WTC11 (cell line): ENCODE measurements around the gene PPP1CA.

Experiments used
- ATF1 ChIP-seq: sonication (generic); formaldehyde crosslinking; IDR thresholded peaks from 2 replicates; pipeline ENCODE4 v1.8.1; 2023; ENCODE audit warnings: mild to moderate bottlenecking, moderate library complexity, missing genetic modification reagents
- CREM ChIP-seq: sonication (generic); formaldehyde crosslinking; IDR thresholded peaks from 2 replicates; pipeline ENCODE4 v1.8.1; 2022; ENCODE audit warnings: mild to moderate bottlenecking, missing genetic modification reagents, moderate library complexity
- E2F4 ChIP-seq: sonication (generic); formaldehyde crosslinking; IDR thresholded peaks from 2 replicates; pipeline ENCODE4 v1.8.1; 2022; ENCODE audit warnings: low read depth, mild to moderate bottlenecking, moderate library complexity, missing genetic modification reagents, borderline replicate concordance
- NFYB ChIP-seq: sonication (generic); formaldehyde crosslinking; conservative IDR thresholded peaks from 2 replicates; pipeline ENCODE4 v1.8.0; 2022; ENCODE audit warnings: low read depth, missing genetic modification reagents
- SMAD4 ChIP-seq: sonication (generic); formaldehyde crosslinking; IDR thresholded peaks from 2 replicates; pipeline ENCODE4 v1.8.0; 2022; ENCODE audit warnings: mild to moderate bottlenecking, missing genetic modification reagents
- STAT6 ChIP-seq: sonication (generic); formaldehyde crosslinking; conservative IDR thresholded peaks from 2 replicates; pipeline ENCODE4 v1.8.1; 2023; ENCODE audit warnings: mild to moderate bottlenecking, low read depth, missing genetic modification reagents, moderate library complexity
- ZNF121 ChIP-seq: sonication (generic); formaldehyde crosslinking; IDR thresholded peaks from 2 replicates; pipeline ENCODE4 v1.8.0; 2023; ENCODE audit warnings: missing genetic modification reagents
- ZNF317 ChIP-seq: sonication (generic); formaldehyde crosslinking; IDR thresholded peaks from 2 replicates; pipeline ENCODE4 v1.8.1; 2023; ENCODE audit warnings: low read depth, mild to moderate bottlenecking, moderate library complexity, missing genetic modification reagents, borderline replicate concordance
- ZNF423 ChIP-seq: fragments of 250-450 bp; sonication (Bioruptor Pico); IDR thresholded peaks from 2 replicates; pipeline ENCODE4 v2.1.2; 2022; ENCODE audit warnings: mild to moderate bottlenecking, moderate library complexity
- TF ChIP-seq, protein P1 (sequence below): sonication (generic); formaldehyde crosslinking; IDR thresholded peaks from 2 replicates; pipeline ENCODE4 v1.8.1; 2023; ENCODE audit warnings: mild to moderate bottlenecking, missing genetic modification reagents
- TF ChIP-seq, protein P2 (sequence below): fragments of 200-600 bp; IDR thresholded peaks from 2 replicates; pipeline ENCODE4 v1.8.0; 2022; ENCODE audit warnings: antibody characterized with exemption
- TF ChIP-seq, protein P3 (sequence below): sonication (generic); formaldehyde crosslinking; conservative IDR thresholded peaks from 2 replicates; pipeline ENCODE4 v1.8.1; 2022; ENCODE audit warnings: mild to moderate bottlenecking, missing genetic modification reagents
- TF ChIP-seq, protein P4 (sequence below): sonication (generic); formaldehyde crosslinking; IDR thresholded peaks from 2 replicates; pipeline ENCODE4 v1.8.0; 2022; ENCODE audit warnings: mild to moderate bottlenecking, missing genetic modification reagents
- TF ChIP-seq, protein P5 (sequence below): sonication (generic); formaldehyde crosslinking; IDR thresholded peaks from 2 replicates; pipeline ENCODE4 v1.8.0; 2022; ENCODE audit warnings: missing genetic modification reagents

DNA sequence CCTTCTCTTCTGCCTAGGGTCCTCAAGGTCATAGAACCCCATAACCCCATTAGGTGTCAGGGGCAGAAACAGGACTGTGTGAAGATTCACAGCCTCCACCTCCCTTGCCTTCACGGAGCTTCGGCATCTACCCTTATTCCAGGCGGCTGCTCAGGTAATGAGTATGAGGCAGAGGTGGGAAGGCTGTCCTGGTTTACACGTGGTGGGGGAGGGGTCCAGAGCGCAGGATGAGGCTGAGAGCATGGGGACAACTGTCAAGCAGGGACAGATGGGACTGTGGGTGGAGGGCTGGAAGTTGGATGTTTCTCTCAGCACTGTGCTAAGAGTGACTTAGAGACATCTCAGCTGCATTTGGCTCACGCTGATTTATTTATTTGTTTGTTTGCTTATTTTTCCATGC lies 14.1 kb downstream of the PPP1CA start:
- TF ChIP-seq, protein P1, sequence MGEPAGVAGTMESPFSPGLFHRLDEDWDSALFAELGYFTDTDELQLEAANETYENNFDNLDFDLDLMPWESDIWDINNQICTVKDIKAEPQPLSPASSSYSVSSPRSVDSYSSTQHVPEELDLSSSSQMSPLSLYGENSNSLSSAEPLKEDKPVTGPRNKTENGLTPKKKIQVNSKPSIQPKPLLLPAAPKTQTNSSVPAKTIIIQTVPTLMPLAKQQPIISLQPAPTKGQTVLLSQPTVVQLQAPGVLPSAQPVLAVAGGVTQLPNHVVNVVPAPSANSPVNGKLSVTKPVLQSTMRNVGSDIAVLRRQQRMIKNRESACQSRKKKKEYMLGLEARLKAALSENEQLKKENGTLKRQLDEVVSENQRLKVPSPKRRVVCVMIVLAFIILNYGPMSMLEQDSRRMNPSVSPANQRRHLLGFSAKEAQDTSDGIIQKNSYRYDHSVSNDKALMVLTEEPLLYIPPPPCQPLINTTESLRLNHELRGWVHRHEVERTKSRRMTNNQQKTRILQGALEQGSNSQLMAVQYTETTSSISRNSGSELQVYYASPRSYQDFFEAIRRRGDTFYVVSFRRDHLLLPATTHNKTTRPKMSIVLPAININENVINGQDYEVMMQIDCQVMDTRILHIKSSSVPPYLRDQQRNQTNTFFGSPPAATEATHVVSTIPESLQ (CRISPR knock-in tag) = no peak
- TF ChIP-seq STAT6 (CRISPR knock-in tag) = no peak
- TF ChIP-seq, protein P2, sequence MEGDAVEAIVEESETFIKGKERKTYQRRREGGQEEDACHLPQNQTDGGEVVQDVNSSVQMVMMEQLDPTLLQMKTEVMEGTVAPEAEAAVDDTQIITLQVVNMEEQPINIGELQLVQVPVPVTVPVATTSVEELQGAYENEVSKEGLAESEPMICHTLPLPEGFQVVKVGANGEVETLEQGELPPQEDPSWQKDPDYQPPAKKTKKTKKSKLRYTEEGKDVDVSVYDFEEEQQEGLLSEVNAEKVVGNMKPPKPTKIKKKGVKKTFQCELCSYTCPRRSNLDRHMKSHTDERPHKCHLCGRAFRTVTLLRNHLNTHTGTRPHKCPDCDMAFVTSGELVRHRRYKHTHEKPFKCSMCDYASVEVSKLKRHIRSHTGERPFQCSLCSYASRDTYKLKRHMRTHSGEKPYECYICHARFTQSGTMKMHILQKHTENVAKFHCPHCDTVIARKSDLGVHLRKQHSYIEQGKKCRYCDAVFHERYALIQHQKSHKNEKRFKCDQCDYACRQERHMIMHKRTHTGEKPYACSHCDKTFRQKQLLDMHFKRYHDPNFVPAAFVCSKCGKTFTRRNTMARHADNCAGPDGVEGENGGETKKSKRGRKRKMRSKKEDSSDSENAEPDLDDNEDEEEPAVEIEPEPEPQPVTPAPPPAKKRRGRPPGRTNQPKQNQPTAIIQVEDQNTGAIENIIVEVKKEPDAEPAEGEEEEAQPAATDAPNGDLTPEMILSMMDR = no peak
- TF ChIP-seq SMAD4 (CRISPR knock-in tag) = no peak
- TF ChIP-seq, protein P3, sequence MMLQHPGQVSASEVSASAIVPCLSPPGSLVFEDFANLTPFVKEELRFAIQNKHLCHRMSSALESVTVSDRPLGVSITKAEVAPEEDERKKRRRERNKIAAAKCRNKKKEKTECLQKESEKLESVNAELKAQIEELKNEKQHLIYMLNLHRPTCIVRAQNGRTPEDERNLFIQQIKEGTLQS = no peak
- no peak for TF ChIP-seq E2F4 (CRISPR knock-in tag)
- no peak for TF ChIP-seq CREM (CRISPR knock-in tag)
- TF ChIP-seq, protein P4, sequence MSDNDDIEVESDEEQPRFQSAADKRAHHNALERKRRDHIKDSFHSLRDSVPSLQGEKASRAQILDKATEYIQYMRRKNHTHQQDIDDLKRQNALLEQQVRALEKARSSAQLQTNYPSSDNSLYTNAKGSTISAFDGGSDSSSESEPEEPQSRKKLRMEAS (CRISPR knock-in tag) = no peak
- no peak for TF ChIP-seq ZNF121 (CRISPR knock-in tag)
- TF ChIP-seq ZNF423 (CRISPR knock-in tag) = no peak
- no peak for TF ChIP-seq NFYB
- TF ChIP-seq, protein P5, sequence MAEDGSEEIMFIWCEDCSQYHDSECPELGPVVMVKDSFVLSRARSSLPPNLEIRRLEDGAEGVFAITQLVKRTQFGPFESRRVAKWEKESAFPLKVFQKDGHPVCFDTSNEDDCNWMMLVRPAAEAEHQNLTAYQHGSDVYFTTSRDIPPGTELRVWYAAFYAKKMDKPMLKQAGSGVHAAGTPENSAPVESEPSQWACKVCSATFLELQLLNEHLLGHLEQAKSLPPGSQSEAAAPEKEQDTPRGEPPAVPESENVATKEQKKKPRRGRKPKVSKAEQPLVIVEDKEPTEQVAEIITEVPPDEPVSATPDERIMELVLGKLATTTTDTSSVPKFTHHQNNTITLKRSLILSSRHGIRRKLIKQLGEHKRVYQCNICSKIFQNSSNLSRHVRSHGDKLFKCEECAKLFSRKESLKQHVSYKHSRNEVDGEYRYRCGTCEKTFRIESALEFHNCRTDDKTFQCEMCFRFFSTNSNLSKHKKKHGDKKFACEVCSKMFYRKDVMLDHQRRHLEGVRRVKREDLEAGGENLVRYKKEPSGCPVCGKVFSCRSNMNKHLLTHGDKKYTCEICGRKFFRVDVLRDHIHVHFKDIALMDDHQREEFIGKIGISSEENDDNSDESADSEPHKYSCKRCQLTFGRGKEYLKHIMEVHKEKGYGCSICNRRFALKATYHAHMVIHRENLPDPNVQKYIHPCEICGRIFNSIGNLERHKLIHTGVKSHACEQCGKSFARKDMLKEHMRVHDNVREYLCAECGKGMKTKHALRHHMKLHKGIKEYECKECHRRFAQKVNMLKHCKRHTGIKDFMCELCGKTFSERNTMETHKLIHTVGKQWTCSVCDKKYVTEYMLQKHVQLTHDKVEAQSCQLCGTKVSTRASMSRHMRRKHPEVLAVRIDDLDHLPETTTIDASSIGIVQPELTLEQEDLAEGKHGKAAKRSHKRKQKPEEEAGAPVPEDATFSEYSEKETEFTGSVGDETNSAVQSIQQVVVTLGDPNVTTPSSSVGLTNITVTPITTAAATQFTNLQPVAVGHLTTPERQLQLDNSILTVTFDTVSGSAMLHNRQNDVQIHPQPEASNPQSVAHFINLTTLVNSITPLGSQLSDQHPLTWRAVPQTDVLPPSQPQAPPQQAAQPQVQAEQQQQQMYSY (CRISPR knock-in tag) = no peak
- no peak for TF ChIP-seq ATF1 (CRISPR knock-in tag)
- TF ChIP-seq ZNF317 (CRISPR knock-in tag) = no peak
